Measurements from ENCODE around the gene MKS1. TPM values are rescaled to one million over a fixed set of nuclear protein-coding genes. Genes with fewer than 3 reads are reported as not detected.

The MKS1 gene
- total RNA-seq, 1 donor: 11.2 TPM

DNA sequence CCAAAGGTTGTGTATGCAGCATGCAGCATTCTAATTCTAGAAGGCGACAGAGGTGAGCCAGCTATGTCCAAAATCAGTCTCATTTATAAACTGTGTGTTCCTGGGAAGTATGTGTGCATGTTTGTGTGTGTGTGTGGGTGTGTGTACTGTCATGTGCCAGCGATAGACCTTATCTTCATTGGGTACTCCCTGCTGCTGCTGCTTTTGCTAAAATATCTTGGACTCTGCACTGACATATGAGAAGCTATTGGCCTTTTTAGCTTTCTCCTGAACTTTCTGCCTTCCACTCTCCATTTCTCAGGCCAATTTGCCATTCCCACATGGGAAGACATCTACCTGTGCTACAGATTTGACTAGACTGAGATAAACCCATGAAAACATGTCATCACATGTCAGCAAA, 17.3 kb upstream of the MKS1 start:
- no peaks in the 10 kb centered on the region for H3K9me3 ChIP-seq (ENCODE audit: low read depth, low read length)
- H2AFZ ChIP-seq (ENCODE audit: low read length): no peak overlapping the region
- H3K27ac ChIP-seq (ENCODE audit: low read depth, low read length): no peak overlapping the region
- no peaks in the 10 kb centered on the region for H3K36me3 ChIP-seq (ENCODE audit: insufficient read depth, low read length)
- TF ChIP-seq CTCF (IDR thresholded peaks at IDR 0.05; ENCODE audit: extremely low read depth, low read depth, low read length): no peak
- no peak overlapping the region for H3K4me3 ChIP-seq (ENCODE audit: insufficient read depth, low read length)
- peaks cover 19% of the 10 kb centered on the region for H3K4me1 ChIP-seq (ENCODE audit: insufficient read depth, low read length)
- no peak overlapping the region for H3K4me2 ChIP-seq (ENCODE audit: insufficient read depth, low read length)
- DNase-seq (ENCODE audit: insufficient read length, low spot score, missing footprints): no peak
- H3K79me2 ChIP-seq (ENCODE audit: insufficient read depth, low read length): no peaks in the 10 kb centered on the region
- H4K20me1 ChIP-seq (ENCODE audit: insufficient read depth, low read length): no peaks in the 10 kb centered on the region
- H3K27me3 ChIP-seq (ENCODE audit: insufficient read depth, low read length): peaks cover 45% of the 10 kb centered on the region

GRCh38 chr17:58235821-58236220, 16.8 kb upstream of the MKS1 start:
- Histone ChIP-seq H3K27ac (ENCODE audit: low read depth, low read length) (no peak overlapping the region), H2AFZ (ENCODE audit: low read length) (no peak overlapping the region), H3K4me1 (ENCODE audit: insufficient read depth, low read length) (peaks cover 24% of the 10 kb centered on the region), H3K9me3 (ENCODE audit: low read depth, low read length) (no peaks in the 10 kb centered on the region), H3K36me3 (ENCODE audit: insufficient read depth, low read length) (no peaks in the 10 kb centered on the region), H3K79me2 (ENCODE audit: insufficient read depth, low read length) (no peaks in the 10 kb centered on the region), H3K27me3 (ENCODE audit: insufficient read depth, low read length) (peaks cover 41% of the 10 kb centered on the region), H3K4me2 (ENCODE audit: insufficient read depth, low read length) (no peak overlapping the region), H4K20me1 (ENCODE audit: insufficient read depth, low read length) (no peaks in the 10 kb centered on the region), H3K4me3 (ENCODE audit: insufficient read depth, low read length) (no peak overlapping the region)
- no peak for DNase-seq (ENCODE audit: insufficient read length, low spot score, missing footprints)
- no peak for TF ChIP-seq CTCF (IDR thresholded peaks at IDR 0.05; ENCODE audit: extremely low read depth, low read depth, low read length)

- H3K79me2 ChIP-seq (ENCODE audit: insufficient read depth, low read length): no peaks in the 10 kb centered on the region
- no peak for TF ChIP-seq CTCF (IDR thresholded peaks at IDR 0.05; ENCODE audit: extremely low read depth, low read depth, low read length)
- no peak for DNase-seq (ENCODE audit: insufficient read length, low spot score, missing footprints)
- H3K27ac ChIP-seq (ENCODE audit: low read depth, low read length): no peak overlapping the region
- no peak overlapping the region for H3K4me2 ChIP-seq (ENCODE audit: insufficient read depth, low read length)
- H3K4me3 ChIP-seq (ENCODE audit: insufficient read depth, low read length): no peak overlapping the region
- peaks cover 26% of the 10 kb centered on the region for H3K4me1 ChIP-seq (ENCODE audit: insufficient read depth, low read length)
- no peak overlapping the region for H2AFZ ChIP-seq (ENCODE audit: low read length)
- H3K36me3 ChIP-seq (ENCODE audit: insufficient read depth, low read length): no peaks in the 10 kb centered on the region
- no peaks in the 10 kb centered on the region for H4K20me1 ChIP-seq (ENCODE audit: insufficient read depth, low read length)
- no peaks in the 10 kb centered on the region for H3K9me3 ChIP-seq (ENCODE audit: low read depth, low read length)
- H3K27me3 ChIP-seq (ENCODE audit: insufficient read depth, low read length): peaks cover 31% of the 10 kb centered on the region
Observed at GRCh38 chr17:58234512-58234911, 15.5 kb upstream of the MKS1 start.

DNA sequence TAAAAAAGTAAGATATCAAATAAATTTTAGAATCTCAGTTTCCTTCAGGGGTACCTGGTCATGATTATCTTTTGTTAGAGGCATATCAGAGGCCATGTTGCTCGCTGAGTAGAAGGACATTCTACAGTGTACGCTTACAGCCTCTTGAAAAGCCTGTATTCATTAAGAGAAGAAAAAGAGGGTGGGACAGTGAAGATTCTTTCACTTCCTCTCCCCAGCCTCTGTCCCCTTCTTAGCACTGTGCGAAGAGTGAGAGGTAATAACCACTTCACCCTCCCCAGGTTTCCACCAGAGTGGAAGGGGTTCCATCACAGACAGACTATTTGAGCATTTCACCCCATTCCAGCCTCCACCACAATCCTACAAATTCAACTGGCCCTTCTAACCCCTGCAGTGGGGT, 14.5 kb upstream of the MKS1 start:
- Histone ChIP-seq H2AFZ (ENCODE audit: low read length) (no peak overlapping the region), H4K20me1 (ENCODE audit: insufficient read depth, low read length) (no peaks in the 10 kb centered on the region), H3K4me2 (ENCODE audit: insufficient read depth, low read length) (no peak overlapping the region), H3K27ac (ENCODE audit: low read depth, low read length) (no peak overlapping the region), H3K4me1 (ENCODE audit: insufficient read depth, low read length) (peaks cover 26% of the 10 kb centered on the region), H3K36me3 (ENCODE audit: insufficient read depth, low read length) (no peaks in the 10 kb centered on the region), H3K27me3 (ENCODE audit: insufficient read depth, low read length) (peaks cover 22% of the 10 kb centered on the region), H3K9me3 (ENCODE audit: low read depth, low read length) (no peaks in the 10 kb centered on the region), H3K79me2 (ENCODE audit: insufficient read depth, low read length) (no peaks in the 10 kb centered on the region), H3K4me3 (ENCODE audit: insufficient read depth, low read length) (no peak overlapping the region)
- no peak for TF ChIP-seq CTCF (IDR thresholded peaks at IDR 0.05; ENCODE audit: extremely low read depth, low read depth, low read length)
- no peak for DNase-seq (ENCODE audit: insufficient read length, low spot score, missing footprints)

Measured in osteoblast (primary cell).